Activated CD8-positive, alpha-beta memory T cell treated with anti-CD3 and anti-CD28 coated beads, Interleukin-2, amount 50 U/mL, for 1 hour (primary cell): Measurements from ENCODE around the gene FAM76B.

Source experiments
- DNase-seq: peaks from one replicate; pipeline ENCODE4 v3.0.0-alpha.2; 2020; ENCODE audit errors: extremely low read depth

The FAM76B gene

GRCh38 chr11:95792200-95792599 lies 2.6 kb upstream of the FAM76B start:
- DNase-seq: no peak

- no peak for DNase-seq
Measured at GRCh38 chr11:95791709-95792033, 2.1 kb upstream of the FAM76B start.

DNA sequence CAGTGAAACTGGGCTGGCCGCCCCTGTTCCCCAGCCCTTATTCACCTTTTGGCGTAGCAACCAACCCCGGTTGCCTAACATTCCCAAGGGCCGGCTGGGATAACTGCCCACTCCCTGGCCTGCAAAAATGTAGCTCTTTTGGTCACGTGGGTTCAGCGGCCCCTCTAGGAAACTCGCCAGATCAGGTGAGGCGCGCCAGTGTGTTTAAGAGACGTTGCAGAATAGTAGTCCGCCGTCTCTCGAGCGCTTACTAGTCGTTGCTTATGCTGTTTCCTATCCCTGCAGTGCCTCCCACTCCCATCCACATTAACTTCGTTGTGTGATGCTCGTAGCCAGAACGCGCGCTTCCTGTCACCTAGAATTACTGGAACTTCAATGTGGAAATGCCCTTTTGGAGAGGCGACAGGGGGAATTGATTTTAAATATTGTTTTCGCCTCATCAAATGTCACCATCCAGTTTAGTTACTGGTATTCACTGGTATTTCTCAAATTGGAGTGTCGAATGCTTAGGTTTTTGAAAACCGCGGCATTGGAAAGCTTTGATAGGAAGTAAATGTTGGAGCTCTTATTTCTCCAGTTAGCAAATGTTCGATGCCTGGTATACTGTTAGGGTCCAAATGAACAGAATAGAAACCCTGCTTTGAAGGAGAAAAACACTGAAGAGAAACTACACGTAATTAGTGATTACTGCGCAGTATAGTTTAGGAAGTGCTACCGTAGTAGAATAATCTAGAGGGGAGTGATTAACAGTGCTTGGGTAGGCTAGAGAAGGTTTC lies 1.5 kb upstream of the FAM76B start:
- peak; percentile 17 for DNase-seq

DNA sequence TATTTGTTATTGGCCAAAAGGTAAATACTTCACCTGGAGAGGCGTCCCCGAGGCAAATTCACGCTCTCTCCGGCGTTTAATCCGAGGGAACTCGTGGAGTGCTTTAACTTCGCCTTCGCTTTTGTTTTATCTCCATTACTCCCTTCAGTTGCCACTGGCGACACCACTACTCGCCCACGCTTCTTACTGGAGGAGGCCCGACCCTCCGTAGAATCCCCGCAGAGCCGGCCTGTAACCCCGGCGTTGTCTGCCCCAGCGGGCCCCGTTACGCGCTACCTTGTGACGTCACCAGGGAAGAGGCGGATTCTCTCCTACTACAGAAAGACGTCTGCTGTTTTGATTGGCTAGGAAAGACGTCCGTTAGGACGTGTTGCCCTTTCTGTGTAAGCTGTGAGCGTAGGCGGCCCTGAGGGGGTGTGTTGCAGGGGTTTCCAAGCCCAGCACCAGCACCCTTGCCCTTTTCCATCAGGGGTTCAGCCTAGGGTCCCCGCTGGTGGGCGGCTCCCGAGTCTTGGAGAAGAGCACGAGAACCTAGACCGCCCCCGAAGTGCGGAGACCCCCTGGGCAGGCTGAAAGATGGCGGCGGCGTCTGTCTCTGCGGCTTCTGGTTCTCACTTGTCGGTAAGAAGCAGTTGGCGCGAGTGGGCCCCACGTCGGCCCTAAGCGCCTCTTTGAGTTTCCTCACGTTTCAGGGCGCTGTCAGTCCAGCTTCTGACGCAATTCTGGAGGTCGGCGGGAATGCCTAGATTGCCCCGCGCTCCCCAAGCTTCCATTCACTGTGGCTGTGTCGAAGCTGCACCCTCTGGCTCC lies 746 bp upstream of the FAM76B start, which contains the start of gene CEP57:
Gene CEP57 (plus strand): TSS at position 376 of the 810 bp plus-strand sequence. CDS start 201 bp downstream, at position 577.
- peak; percentile 90 for DNase-seq

DNA sequence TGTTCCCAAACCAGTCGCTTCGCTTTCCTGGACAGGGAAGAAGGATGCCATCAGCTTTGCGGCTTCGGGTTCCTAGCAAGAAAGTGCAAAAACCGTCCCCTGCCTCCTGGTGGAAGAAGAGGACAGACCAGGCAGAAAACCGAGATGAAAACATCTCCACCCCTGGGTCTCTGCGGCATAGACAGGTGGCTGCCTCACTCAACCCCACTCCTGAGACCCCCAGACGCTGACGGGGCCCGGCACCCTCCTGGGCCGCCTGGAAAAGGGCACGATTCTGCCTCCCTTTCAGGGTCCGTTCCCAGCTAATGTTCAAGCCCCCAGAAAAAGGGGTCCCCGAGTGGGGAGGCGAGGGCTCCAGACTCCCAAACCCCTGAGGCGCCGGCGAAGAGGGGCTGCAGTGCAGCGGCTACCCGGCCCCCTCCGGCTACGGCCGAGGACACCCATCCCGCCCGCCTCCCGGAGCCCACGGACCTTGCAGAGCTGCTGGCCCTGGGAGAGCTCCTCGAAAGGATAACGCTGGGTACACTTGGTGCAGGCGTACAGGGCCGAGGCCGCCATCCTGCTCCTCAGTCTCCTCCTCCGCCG lies 569 bp downstream of the FAM76B start:
- no peak for DNase-seq

GRCh38 chr11:95780544-95780943 lies 9.0 kb downstream of the FAM76B start:
- DNase-seq: no peak

DNA sequence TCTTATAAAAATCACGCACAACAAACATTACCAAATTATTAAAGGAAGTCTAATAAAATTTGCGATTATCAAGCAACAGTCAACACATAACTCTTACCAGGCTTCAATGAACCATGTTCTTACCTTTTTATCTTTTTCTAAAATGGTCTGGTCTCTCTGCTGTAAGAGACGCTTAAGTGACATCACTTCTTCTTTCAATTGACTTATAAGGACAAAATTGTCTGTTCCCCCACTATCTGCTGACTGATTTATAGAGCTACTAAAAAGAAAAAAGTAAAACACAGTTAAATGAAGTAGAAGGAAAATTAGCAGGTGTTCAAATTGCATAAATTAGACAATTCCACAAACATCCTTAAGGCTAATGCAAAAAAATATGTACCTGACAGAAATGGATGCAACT lies 10.9 kb downstream of the FAM76B start:
- DNase-seq: no peak

GRCh38 chr11:95776859-95777258 lies 12.7 kb downstream of the FAM76B start:
- DNase-seq: no peak

DNA sequence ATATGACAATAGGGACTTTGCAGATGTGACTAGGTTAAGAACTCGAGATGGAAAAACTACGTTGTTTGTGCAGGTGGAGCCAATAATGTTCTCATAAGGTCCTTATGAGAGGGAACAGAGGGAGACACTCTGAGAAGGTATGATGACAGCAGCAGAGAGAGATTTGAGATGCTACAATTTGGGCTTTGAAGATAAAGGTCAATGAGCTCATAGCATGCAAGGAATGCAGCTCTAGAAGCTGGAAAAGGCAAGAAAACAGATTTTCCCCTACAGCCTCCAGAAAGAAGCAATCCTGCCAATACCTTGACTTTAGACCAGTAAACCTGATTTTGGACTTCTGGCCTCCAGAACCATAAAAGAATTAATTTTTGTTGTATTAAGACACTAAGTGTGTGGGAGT lies 21.1 kb downstream of the FAM76B start:
- no peak for DNase-seq

DNA sequence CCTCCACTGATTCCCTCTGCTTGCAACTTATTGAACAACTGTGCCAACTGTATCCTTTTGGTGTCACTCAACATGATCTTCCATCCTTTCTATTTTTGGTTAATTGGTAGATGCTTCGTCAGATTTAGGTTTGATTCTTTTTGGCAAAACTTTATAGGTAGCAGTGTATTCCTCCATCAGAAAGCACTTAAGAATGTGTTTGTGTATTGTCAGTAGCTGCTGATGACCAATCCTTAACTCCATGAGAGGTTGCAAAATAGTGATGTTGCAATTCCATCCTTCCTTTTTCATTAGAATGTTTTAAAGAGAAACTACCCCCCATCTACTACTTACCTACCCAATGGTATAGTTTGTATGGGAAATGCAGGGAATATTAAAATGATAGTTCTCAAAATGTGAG lies 22.1 kb downstream of the FAM76B start:
- no peak for DNase-seq

DNA sequence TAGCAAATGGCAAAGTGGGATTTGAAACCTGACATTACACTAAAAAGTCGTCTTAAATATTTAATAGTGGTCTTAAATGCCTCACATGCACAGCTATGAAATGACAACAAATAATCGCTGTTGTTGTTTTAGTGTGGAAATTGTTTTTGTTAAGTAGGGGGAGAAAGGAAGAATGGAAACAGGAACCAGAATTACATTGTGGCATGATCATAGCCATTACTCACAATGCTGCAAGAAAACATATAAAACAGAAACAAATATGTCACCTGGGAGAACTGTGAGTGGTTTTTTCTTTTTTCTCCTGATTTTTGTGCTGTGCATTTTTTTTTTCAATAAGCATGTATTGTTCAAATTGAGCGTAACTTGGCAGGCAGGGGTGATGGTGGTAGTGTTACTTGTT lies 22.9 kb downstream of the FAM76B start:
- DNase-seq: no peak

GRCh38 chr11:95764267-95764898 lies 25.2 kb downstream of the FAM76B start:
- DNase-seq: no peak

DNA sequence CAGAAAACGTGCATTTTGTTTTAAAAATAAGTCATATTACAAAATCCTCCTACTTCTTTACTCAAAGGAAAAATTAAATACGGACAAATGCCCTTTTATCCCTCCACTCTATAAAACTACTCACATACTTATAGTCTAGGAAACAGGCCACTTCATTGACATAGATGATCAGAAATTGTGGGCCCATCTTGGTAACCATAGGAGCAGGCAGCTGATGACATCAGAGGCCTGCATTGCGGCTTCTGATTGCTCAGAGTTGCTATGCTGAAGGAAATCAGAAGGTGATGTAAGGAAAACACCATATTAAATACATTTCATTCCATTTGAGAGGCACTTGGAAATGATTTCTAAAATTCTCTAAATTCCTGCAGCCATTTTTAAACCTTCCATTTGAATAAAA lies 27.0 kb downstream of the FAM76B start:
- no peak for DNase-seq

- DNase-seq: no peak
Measured at GRCh38 chr11:95760941-95761340, 28.6 kb downstream of the FAM76B start.

DNA sequence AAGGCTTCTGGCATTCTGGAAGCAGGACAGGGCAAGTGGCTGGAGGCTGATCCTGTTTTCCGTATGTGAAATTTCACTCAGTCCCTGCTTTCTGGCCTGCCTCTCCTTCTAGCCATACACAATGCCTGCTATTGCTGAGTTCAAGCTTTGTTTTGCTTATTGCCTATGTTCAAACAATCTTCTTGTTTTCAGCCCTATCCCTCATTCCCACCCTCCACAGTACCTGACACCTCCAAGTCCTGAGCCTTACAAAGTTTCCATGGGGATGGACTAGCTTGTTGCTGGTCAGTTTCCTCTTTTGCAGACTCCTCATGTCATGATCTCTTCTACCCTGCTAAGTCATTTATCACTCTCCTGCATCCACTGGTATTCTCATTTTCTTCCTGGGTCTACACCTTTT lies 38.1 kb downstream of the FAM76B start:
- DNase-seq: no peak

DNA sequence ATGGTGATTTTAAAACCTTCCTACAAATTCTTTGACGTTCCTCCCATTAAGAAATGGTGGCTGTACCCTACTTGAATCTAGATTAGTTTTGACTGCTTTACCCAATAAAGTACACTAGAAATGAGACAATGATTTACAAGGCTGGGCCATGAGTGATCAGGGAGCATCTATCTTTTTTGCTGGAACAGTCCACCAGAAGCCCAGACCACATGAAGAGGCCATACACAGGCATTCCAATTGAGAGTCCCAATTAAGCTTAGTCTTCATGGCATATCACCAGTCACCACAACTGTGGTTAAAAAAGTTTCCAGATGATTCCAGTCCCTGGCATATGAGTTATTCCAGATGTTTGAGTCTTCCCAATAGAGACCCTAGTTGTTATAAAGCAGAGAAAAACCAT lies 39.5 kb downstream of the FAM76B start:
- no peak for DNase-seq

DNA sequence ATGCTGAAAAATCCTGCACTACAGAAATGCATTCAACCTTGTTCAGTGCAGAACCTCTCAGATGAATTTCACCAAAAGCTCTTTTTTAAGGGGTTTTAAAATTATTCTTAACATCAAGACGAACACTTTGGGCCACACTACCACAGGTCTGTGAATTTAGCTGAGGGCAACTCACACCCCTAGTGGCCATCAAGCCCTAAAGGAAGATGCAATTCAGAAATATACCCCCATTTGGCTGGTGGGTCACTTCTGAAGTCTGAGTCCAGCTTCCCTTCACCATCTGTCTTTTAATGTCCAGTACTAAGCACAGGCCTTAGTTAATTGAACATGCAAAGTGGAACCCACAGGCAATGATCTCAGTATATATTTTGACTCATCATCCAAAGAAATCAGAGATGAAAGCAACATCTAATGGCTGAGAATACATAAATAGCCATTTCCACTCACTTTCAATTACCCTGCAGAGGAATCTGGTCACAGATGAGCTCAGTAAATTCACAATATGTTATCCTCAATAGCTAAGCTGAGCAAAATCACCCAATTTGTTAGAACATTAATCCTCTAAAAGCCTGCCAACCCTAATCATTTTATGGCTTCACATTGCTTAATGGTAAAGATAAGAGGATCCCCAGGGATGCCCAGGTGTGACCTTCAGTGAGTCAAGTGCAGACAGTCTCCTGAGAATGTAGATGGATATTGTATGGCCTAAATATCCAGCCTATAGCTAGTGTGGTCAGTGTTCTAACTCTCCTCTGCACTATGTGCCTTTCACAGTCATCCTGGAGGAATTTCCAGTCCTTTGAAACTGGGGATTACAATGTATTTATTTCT lies 50.3 kb downstream of the FAM76B start:
- no peak for DNase-seq

- DNase-seq: no peak
Measured at GRCh38 chr11:95736809-95737208, 52.8 kb downstream of the FAM76B start.

- no peak for DNase-seq
Measured at GRCh38 chr11:95736355-95736754, 53.2 kb downstream of the FAM76B start.

- no peak for DNase-seq
Measured at GRCh38 chr11:95734009-95734572, 55.5 kb downstream of the FAM76B start.

DNA sequence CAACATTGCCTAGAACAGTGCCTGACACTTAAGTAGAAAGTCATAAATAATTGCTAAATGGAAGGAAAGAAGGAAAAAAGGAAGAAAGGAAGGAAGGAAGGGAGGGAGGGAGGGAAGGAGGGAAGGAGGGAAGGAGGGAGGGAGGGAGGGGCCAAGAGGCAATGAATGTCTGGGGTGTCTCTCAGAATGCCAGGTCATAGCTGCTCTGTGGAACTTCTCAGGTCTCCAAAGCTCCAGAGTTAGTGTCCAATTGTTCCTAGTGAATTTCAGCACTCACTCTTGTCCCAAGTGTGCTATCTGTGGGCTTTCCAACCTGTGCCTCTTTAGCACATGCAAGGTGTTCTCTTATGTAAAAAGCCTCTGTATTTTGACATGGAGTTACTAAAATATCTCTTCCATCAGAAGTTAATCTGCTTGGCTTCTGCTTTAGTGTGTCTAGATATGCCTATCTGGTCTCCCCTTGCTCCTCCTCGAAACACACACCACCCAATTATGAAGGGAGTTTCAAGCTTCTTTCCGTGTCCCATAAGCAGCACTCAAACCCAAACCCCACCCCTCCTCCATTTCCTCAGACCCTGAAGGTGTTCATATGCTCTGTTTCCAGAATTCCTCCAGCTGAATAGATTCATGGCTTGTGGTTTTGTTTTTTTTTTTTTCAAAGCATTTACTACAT lies 56.5 kb downstream of the FAM76B start:
- DNase-seq: no peak
